HEK293 (cell line): Measurements from ENCODE around the gene HOXA6.
A peak's percentile ranks its signal among the peaks of the same experiment; 100 is the strongest.

Source experiments
- BCL11A ChIP-seq: fragments of 450-650 bp; formaldehyde crosslinking; IDR thresholded peaks from 2 replicates; pipeline ENCODE4 v1.5.1; 2016; ENCODE audit warnings: low read depth, missing biosample characterization, missing genetic modification characterization
- BCL11B ChIP-seq: fragments of 450-650 bp; formaldehyde crosslinking; IDR thresholded peaks from 2 replicates; pipeline ENCODE4 v1.5.1; 2016; ENCODE audit warnings: low read depth, missing biosample characterization, missing genetic modification characterization
- BCL6B ChIP-seq: fragments of 450-650 bp; formaldehyde crosslinking; IDR thresholded peaks from 2 replicates; pipeline ENCODE4 v1.5.1; 2017; ENCODE audit warnings: missing biosample characterization, missing genetic modification characterization
- KLF7 ChIP-seq: fragments of 450-650 bp; formaldehyde crosslinking; IDR thresholded peaks from 2 replicates; pipeline ENCODE4 v1.5.1; 2016; ENCODE audit warnings: missing biosample characterization, missing genetic modification characterization, borderline replicate concordance
- MYNN ChIP-seq: fragments of 450-650 bp; formaldehyde crosslinking; IDR thresholded peaks from 2 replicates; pipeline ENCODE4 v1.5.1; 2016; ENCODE audit warnings: missing biosample characterization, missing genetic modification characterization, borderline replicate concordance
- REST ChIP-seq: fragments of 450-650 bp; formaldehyde crosslinking; IDR thresholded peaks from 2 replicates; pipeline ENCODE4 v1.5.1; 2016; ENCODE audit warnings: missing biosample characterization, missing genetic modification characterization
- SALL2 ChIP-seq: fragments of 450-650 bp; formaldehyde crosslinking; IDR thresholded peaks from 2 replicates; pipeline ENCODE4 v1.5.0; 2017; ENCODE audit warnings: missing biosample characterization, mild to moderate bottlenecking, missing genetic modification characterization, borderline replicate concordance
- SP2 ChIP-seq: fragments of 450-650 bp; formaldehyde crosslinking; IDR thresholded peaks from 2 replicates; pipeline ENCODE4 v1.5.1; 2016; ENCODE audit warnings: missing biosample characterization, missing genetic modification characterization
- ZBTB1 ChIP-seq: fragments of 450-650 bp; formaldehyde crosslinking; IDR thresholded peaks from 2 replicates; pipeline ENCODE4 v1.5.1; 2016; ENCODE audit warnings: missing biosample characterization, missing genetic modification characterization
- ZBTB21 ChIP-seq: fragments of 450-650 bp; formaldehyde crosslinking; IDR thresholded peaks from 2 replicates; pipeline ENCODE4 v1.5.1; 2017; ENCODE audit warnings: missing biosample characterization, missing genetic modification characterization
- ZBTB8A ChIP-seq: fragments of 450-650 bp; formaldehyde crosslinking; IDR thresholded peaks from 2 replicates; pipeline ENCODE4 v1.5.1; 2016; ENCODE audit warnings: missing biosample characterization, missing genetic modification characterization
- ZIC2 ChIP-seq: fragments of 450-650 bp; formaldehyde crosslinking; IDR thresholded peaks from 2 replicates; pipeline ENCODE4 v1.5.1; 2016; ENCODE audit warnings: missing biosample characterization, missing genetic modification characterization
- ZNF19 ChIP-seq: fragments of 450-650 bp; formaldehyde crosslinking; IDR thresholded peaks from 2 replicates; pipeline ENCODE4; 2016; ENCODE audit warnings: missing biosample characterization, missing genetic modification characterization, low read depth
- ZNF223 ChIP-seq: fragments of 450-650 bp; formaldehyde crosslinking; IDR thresholded peaks from 2 replicates; pipeline ENCODE4 v1.5.1; 2016; ENCODE audit warnings: missing biosample characterization, missing genetic modification characterization
- ZNF24 ChIP-seq: fragments of 450-650 bp; formaldehyde crosslinking; IDR thresholded peaks from 2 replicates; pipeline ENCODE4 v1.5.1; 2016; ENCODE audit warnings: missing biosample characterization, missing genetic modification characterization
- ZNF26 ChIP-seq: fragments of 450-650 bp; formaldehyde crosslinking; IDR thresholded peaks from 2 replicates; pipeline ENCODE4 v1.5.1; 2016; ENCODE audit warnings: missing biosample characterization, missing genetic modification characterization
- ZNF274 ChIP-seq, 2 experiments: fragments of 200-500 bp in 1 of 2; fragments of 450-650 bp in 1 of 2; sonication (Bioruptor generic) in 1 of 2; formaldehyde crosslinking in 1 of 2; IDR thresholded peaks; 2 replicates each; pipeline versions ENCODE4 v1.5.1 to v1.6.1; 2014 to 2016; ENCODE audit warnings: borderline replicate concordance in 1 of 2, inconsistent platforms in 1 of 2, low read length in 1 of 2, missing biosample characterization in 1 of 2, missing genetic modification characterization in 1 of 2
- ZNF362 ChIP-seq: fragments of 450-650 bp; formaldehyde crosslinking; IDR thresholded peaks from 2 replicates; pipeline ENCODE4 v1.5.1; 2016; ENCODE audit warnings: missing biosample characterization, missing genetic modification characterization
- ZNF391 ChIP-seq: fragments of 450-650 bp; formaldehyde crosslinking; IDR thresholded peaks from 2 replicates; pipeline ENCODE4 v1.5.1; 2016; ENCODE audit warnings: low read depth, missing biosample characterization, missing genetic modification characterization, borderline replicate concordance
- ZNF394 ChIP-seq: fragments of 450-650 bp; formaldehyde crosslinking; IDR thresholded peaks from 2 replicates; pipeline ENCODE4 v1.5.1; 2016; ENCODE audit warnings: missing biosample characterization, missing genetic modification characterization, mild to moderate bottlenecking, moderate library complexity, borderline replicate concordance
- ZNF549 ChIP-seq: fragments of 450-650 bp; IDR thresholded peaks from 2 replicates; pipeline ENCODE4 v1.5.1; 2018; ENCODE audit warnings: missing biosample characterization, missing genetic modification characterization, mild to moderate bottlenecking, inconsistent platforms, moderate library complexity
- ZNF561 ChIP-seq: fragments of 450-650 bp; IDR thresholded peaks from 2 replicates; pipeline ENCODE4 v1.5.1; 2018; ENCODE audit warnings: missing biosample characterization, missing genetic modification characterization, borderline replicate concordance
- ZNF626 ChIP-seq: fragments of 450-650 bp; sonication (Bioruptor Pico); formaldehyde crosslinking; IDR thresholded peaks from 2 replicates; pipeline ENCODE4 v1.5.1; 2018; ENCODE audit warnings: missing biosample characterization, missing genetic modification characterization, inconsistent platforms
- ZNF658 ChIP-seq: fragments of 450-650 bp; formaldehyde crosslinking; IDR thresholded peaks from 2 replicates; pipeline ENCODE4; 2016; ENCODE audit warnings: missing biosample characterization, missing genetic modification characterization
- ZNF660 ChIP-seq: fragments of 450-650 bp; IDR thresholded peaks from 2 replicates; pipeline ENCODE4 v1.5.1; 2018; ENCODE audit warnings: missing biosample characterization, mild to moderate bottlenecking, missing genetic modification characterization
- ZNF692 ChIP-seq: fragments of 450-650 bp; formaldehyde crosslinking; IDR thresholded peaks from 2 replicates; pipeline ENCODE4 v1.5.1; 2016; ENCODE audit warnings: missing biosample characterization, missing genetic modification characterization
- ZSCAN16 ChIP-seq: fragments of 450-650 bp; formaldehyde crosslinking; IDR thresholded peaks from 2 replicates; pipeline ENCODE4 v1.5.1; 2016; ENCODE audit warnings: missing biosample characterization, missing genetic modification characterization
- ZSCAN30 ChIP-seq: fragments of 450-650 bp; IDR thresholded peaks from 2 replicates; pipeline ENCODE4 v1.5.1; 2018; ENCODE audit warnings: missing biosample characterization, mild to moderate bottlenecking, missing genetic modification characterization, moderate library complexity

Gene HOXA6

GRCh38 chr7:27185013-27185853 is 37.7 kb upstream of the HOXA6 start, which contains the start of gene HOXA11 (continued):
- no peak for TF ChIP-seq SALL2 (tag by site-specific recombination)
- no peak for TF ChIP-seq ZSCAN30
- no peak for TF ChIP-seq ZNF223
- no peak for TF ChIP-seq ZBTB1
- TF ChIP-seq SP2 = no peak
- peak; percentile 1; the same call in 1 of the 2 replicates for TF ChIP-seq ZNF660
- TF ChIP-seq ZNF658 (tag by site-specific recombination) = no peak
- TF ChIP-seq ZNF19 (tag by site-specific recombination) = no peak
- no peak for TF ChIP-seq ZNF391 (tag by site-specific recombination)
- peak; percentile 68; the same call in 1 of the 2 replicates for TF ChIP-seq ZNF394 (tag by site-specific recombination)
- TF ChIP-seq ZNF692 (tag by site-specific recombination) = 0 out of 2 replicates have a peak, but pooled peaks have one; percentile 9
- no peak for TF ChIP-seq BCL11B (tag by site-specific recombination)
- TF ChIP-seq ZNF626 (tag by site-specific recombination) = no peak
- no peak for TF ChIP-seq ZNF26 (tag by site-specific recombination)
- TF ChIP-seq ZSCAN16 (tag by site-specific recombination) = no peak; the same call in 1 of the 2 replicates
- TF ChIP-seq BCL6B (tag by site-specific recombination) = no peak
- no peak for TF ChIP-seq BCL11A
- no peak for TF ChIP-seq ZNF549 (tag by site-specific recombination)
- TF ChIP-seq ZBTB21 (tag by site-specific recombination) = peak; percentile 77
- no peak for TF ChIP-seq ZNF561 (tag by site-specific recombination)
- peak; percentile 69 for TF ChIP-seq ZBTB8A (tag by site-specific recombination)
- TF ChIP-seq MYNN = no peak
- peak; percentile 13; the same call in 1 of the 2 replicates for TF ChIP-seq ZNF24 (tag by site-specific recombination)
- TF ChIP-seq REST (tag by site-specific recombination) = no peak
- TF ChIP-seq ZNF274 (IDR thresholded peaks at IDR 0.05; ENCODE audit: low read length) = no peak
- TF ChIP-seq ZNF274 (tag by site-specific recombination; IDR thresholded peaks at IDR 0.05; ENCODE audit: borderline replicate concordance) = no peak
- TF ChIP-seq KLF7 (tag by site-specific recombination) = no peak
- peak; percentile 82 for TF ChIP-seq ZIC2 (tag by site-specific recombination)
- peak; percentile 31; the same call in 1 of the 2 replicates for TF ChIP-seq ZNF362
